Lower leg skin (tissue), 3 donors: ENCODE data around the gene APOD.

Experiments used
- POLR2A ChIP-seq, 2 donors: fragments of 450-650 bp; IDR thresholded peaks; one replicate each; pipeline ENCODE4 v1.6.1; 2016 to 2017; ENCODE audit warnings: antibody characterized with exemption in 2 of 2, mild to moderate bottlenecking in 1 of 2, moderate library complexity in 1 of 2
- TF ChIP-seq, protein P1 (sequence below), 3 donors: fragments of 450-650 bp; IDR thresholded peaks; one replicate each; pipeline ENCODE4 v1.5.1; 2016; ENCODE audit warnings: antibody characterized with exemption in 3 of 3, mild to moderate bottlenecking in 3 of 3, moderate library complexity in 2 of 3

DNA sequence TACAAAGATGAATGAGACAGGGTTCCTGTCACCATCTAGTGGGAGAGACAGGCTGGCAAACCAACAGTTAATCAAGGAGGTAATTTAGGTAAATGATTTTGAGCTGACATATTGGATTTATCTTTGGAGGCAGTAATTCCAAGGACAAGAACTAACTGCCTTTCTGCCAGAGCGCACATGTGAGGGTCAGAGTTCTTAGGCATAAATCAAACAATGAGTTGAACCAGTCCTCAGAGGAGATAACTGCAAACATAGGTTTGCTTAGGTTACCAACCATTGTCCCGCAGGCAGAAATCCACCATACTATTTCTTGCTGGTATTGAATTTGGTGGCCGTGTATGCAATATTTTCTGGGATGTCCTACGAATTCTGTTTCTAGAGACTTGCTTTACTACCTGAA, 26.4 kb downstream of the APOD start:
- TF ChIP-seq, protein P1, sequence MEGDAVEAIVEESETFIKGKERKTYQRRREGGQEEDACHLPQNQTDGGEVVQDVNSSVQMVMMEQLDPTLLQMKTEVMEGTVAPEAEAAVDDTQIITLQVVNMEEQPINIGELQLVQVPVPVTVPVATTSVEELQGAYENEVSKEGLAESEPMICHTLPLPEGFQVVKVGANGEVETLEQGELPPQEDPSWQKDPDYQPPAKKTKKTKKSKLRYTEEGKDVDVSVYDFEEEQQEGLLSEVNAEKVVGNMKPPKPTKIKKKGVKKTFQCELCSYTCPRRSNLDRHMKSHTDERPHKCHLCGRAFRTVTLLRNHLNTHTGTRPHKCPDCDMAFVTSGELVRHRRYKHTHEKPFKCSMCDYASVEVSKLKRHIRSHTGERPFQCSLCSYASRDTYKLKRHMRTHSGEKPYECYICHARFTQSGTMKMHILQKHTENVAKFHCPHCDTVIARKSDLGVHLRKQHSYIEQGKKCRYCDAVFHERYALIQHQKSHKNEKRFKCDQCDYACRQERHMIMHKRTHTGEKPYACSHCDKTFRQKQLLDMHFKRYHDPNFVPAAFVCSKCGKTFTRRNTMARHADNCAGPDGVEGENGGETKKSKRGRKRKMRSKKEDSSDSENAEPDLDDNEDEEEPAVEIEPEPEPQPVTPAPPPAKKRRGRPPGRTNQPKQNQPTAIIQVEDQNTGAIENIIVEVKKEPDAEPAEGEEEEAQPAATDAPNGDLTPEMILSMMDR (IDR thresholded peaks at IDR 0.05), result no peak
- no peak for TF ChIP-seq POLR2A (IDR thresholded peaks at IDR 0.05)
